Right ventricle myocardium inferior (tissue), 1 donor: Measurements from ENCODE around the gene SEZ6L. TPM values are rescaled to one million over a fixed set of nuclear protein-coding genes. Genes with fewer than 3 reads are reported as not detected.

Source experiments
- ATAC-seq: fragments of 200-7000 bp; cut with Tn5 transposase; one replicate; pipeline ENCODE4 v1.9.1; 2020; ENCODE audit warnings: mild to moderate bottlenecking, moderate library complexity
- DNase-seq: peaks from one replicate; pipeline ENCODE4 v3.0.0; 2021; ENCODE audit errors: missing footprints
- intact Hi-C: fragments of 100-400 bp; cut with DNase I; formaldehyde crosslinking; loops from one replicate; pipeline ENCODE4 v1.11.0; 2022
- long read RNA-seq: library from polyadenylated mRNA; unstranded; transcript quantifications from one replicate; pipeline ENCODE4 v2.0.0, GENCODE V29; 2021
- total RNA-seq: library from RNA; stranded (reverse); fragmentation: NEBNext Ultra II Directional; extraction: Animal tissue kit (Norgen Biotek cat#: 25700); gene quantifications from one replicate; pipeline ENCODE4 v1.2.1, GENCODE V29; 2021
- donor health status: DM: no; HTN: yes; CAD: no; lungs with severe emphysema.

The SEZ6L gene
- total RNA-seq = 0.08 TPM
- long read RNA-seq = 0 reads

DNA sequence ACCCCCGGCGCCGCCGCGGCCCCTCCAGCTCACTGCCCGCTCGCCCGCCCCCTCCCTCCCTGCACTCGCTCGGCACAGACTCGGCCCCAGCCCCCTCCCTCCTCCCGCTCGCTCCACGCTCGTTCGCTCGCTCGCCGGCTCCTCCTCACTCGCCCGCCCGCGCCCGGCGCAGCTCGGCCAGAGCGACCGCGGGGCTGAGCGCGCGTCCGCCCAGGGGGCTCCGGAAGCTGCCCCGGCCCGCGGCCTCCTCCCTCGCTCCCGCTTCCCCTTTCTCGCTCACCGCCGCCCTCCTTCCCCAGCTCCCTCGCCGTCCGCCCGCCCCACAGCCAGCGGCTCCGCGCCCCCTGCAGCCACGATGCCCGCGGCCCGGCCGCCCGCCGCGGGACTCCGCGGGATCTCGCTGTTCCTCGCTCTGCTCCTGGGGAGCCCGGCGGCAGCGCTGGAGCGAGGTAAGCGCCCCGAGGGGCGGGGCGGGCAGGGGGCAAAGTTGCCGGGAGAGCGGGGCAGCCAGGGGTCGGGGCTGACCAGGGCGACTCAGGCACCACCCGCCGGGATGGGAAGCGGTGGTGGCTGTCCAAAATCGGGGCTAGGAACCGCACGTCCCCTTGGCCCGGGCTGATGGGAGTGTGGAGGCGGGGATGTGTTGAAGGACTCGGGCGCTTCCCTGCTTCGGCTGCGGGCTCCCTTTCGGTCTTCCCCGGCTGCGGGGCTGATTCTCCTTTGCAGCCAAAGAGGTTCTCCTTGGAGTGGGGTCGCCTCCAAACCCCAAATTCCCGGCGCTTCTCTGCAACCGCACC is at the start of gene SEZ6L:
TSS of gene SEZ6L (plus strand) at position 148 of the 797 bp plus-strand sequence. CDS start at position 356, 208 bp downstream.
- peak; percentile 64 for DNase-seq
- peak; percentile 73 for ATAC-seq
- intact Hi-C loops = no loop called here

DNA sequence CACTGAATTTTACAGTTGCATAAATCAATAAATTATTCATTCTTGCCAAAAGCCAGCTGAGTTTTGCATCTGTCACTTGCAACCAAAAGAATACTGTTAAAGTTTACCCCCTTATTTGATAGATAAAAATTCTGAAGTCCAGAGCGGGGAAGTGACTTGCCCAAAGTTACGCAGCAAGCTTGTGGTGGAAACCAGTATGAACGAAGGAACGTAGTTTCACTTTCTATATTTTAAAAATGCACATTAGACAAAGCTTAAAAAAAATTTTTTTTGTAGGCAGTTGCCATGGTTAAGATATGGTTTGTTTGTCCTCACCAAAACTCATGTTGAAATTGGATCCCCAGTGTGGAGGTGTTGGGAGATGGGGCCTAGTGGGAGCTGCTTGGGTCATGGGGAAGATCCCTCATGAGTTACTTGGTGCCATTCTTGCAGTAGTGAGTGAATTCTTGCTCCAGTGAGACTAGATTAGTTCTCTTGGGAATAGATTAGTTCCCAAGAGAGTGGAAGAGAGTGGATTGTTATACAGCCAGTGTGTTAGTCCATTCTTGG is 46.3 kb upstream of the SEZ6L start:
- intact Hi-C loops = no loop called here
- DNase-seq (no peak), ATAC-seq (no peak)

DNA sequence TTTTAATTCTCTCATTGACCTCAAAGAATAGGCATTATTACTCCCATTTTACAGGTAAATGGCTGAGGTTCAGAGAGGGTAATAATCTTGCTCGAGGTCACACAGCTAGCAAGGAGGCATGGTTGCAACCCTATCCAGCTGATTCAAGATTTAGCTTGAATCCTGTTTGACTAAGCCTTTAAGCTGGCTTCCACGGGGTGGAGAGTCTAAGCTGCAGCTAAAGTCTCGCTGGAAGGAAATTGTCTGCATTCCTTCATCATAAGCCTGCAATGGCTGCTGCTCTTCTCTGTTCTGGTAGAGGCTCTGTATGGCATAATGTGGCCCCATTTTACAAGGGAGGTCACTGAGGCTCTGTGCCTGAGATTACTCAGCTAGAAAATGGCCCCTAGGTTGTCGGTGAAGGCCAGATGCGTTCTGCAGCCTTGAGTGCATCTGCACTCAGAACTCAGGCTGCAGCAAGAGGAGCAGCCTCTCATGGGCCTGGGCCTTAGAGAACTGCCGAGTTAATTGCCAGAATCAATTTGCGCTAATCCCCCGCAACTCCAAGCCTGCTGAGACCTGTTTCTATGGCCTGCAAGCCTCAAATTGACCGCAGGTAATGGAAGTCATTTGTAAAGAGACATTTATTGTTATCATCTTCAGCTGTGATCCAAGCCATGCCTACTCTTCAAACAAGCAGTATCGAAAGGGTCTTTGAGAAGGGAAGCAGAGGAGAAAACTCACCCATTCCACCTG is 44.1 kb upstream of the SEZ6L start:
- DNase-seq (no peak), ATAC-seq (no peak)
- intact Hi-C loops = no loop called here

DNA sequence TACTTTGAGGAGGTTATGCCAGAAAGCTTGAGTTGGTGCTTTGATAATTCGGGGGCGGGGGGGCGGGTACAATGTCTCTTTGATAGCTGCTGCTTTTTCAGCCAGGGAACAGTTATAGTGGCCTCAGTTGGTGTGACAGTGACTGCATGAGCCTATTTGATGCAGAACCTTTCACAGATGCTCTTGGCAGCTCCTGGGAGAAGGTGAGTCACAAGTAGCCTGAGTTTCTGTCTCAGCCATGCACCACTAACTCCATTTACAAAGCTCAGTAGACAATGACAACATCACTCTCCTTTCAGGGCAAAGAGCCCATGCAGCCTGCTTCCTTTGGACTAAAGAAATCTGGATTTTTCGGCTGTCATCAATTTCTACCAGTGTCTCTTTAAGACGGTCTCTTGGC is 42.1 kb upstream of the SEZ6L start:
- intact Hi-C loops = no loop called here
- ATAC-seq = no peak
- no peak for DNase-seq

DNA sequence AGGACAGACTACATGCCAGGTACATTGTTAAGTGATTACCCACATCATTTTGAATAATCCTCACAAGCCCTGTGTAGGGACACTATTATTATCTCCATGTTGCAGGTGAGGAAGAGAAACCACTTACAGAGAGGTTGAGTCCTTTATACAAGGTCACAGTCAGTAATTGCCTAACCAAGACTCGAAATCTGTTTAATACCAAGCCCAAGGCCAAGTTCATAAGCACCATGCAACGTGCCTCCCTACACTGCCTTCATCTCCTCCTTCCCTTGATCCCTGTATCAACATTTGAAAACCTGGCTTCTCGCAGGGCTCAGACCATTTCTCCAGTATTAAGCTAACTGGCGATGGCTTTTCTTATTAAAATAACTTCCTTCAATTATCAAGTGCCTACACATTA is 41.7 kb upstream of the SEZ6L start:
- DNase-seq (no peak), ATAC-seq (no peak)
- intact Hi-C loops = no loop called here

DNA sequence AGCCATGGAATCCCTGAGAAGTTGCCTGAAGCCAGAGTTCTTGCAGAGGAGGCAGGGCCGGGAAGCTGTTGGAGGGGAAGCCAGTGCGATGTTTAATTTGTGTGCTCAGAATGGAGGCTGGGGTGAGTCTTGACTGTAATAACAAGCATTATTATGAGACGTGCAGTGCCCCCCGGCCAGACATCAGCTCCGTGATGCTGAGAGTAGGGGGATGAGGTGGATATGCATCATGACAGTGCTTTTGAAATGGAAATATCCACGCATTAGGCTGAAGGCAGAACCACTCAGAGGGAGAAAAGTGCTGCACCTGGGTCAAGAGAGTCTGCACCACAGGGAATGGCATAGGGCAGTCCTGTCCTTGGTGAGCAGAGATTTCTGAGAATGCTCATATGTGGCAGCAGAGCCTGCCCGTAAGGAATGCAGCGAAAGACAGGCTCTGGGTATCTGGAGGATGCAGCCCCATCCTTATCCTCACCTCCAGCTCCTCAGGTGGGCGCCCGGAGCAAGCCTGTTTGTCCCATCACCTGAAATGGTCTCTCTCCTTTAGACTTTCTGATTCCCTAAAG is 37.6 kb upstream of the SEZ6L start:
- no peak for DNase-seq
- no peak for ATAC-seq
- intact Hi-C loops = no loop called here

DNA sequence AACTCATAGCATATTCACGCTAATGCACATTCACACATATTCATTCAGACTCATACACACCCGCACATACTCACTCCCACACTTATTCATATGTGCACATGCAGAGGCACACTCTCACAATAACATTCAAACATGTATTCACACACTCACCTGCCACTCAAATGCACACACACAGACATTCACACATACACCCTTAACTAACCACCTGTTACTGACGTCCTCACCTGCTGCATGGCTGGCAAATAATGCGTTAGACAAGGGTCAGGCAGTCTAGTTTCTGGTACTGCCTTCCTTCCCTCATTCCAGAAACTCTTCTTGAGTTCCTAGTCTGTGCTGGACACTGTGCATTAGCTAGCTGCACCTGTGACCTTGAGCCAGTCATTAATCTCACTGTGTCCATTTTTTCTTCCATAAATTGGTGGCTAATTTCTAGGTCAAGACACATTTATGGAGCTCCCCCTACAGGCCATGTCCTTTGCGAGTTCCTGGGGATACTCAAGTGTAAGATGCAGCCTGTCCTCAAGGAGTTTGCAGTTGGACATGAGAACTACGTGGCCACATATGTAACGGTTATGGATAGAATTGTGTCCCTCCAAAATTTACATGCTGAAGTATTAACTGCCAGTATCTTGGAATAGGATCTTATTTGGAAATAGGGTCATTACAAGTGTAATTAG is 34.5 kb upstream of the SEZ6L start:
- ATAC-seq = no peak
- intact Hi-C loops = no loop called here
- DNase-seq = no peak

DNA sequence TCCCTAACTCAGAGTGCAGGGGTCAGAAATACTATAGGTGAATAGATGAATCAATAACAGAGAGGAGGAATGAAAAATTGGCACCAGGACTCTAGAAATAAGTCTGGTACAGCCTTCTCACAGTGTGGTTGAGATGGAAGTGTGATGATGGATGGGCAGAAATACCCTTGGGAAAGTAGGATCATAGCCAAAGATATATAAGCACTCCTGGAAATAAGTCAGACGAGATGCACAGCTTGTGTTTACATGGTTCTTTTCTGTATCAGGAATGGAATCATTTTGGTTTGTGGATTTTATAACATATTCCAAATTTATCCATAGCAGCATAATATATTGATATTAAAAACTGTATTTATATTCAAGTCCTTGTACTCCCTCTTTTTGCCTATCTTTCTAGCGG is 33.5 kb upstream of the SEZ6L start:
- no peak for ATAC-seq
- no peak for DNase-seq
- intact Hi-C loops = no loop called here

DNA sequence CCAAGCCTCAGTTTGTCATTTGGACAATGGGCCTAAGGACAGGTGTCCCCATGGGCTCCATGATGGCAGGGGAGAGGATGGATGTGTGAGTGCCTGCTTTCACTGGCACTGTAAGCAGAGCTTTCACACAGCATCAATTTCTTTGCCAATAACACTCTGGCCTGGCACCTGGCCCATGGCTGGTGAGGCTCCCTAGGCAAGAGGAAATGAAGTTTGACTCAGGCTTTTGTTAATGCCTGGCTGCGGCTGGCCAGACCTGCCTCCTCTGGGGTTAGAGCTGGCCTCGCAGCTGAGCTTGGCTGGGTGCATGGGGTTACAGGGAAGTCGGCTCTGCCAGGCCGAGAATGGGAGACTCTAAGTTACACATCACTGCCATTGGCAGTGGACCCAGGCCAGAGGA is 30.0 kb upstream of the SEZ6L start:
- intact Hi-C loops = no loop called here
- no peak for ATAC-seq
- DNase-seq = no peak

DNA sequence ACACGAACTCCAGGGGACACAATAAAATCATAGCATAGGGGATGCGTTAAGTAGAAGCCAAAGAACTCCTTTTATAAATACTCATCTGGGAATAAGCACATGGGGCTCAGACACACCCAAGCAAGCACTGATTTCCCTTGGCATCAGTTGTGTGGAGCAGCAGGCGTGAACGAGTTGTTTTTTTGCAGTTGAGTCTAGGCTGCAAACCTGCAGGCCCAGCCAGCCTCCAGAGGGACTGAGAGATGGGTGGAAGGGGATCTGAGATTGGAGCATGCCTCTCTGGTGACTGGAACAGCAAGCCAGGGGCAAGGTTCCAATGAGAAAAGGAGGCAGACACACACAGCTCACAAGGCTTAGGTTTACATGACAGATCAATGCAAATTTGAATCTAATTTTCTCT is 27.4 kb upstream of the SEZ6L start:
- intact Hi-C loops = no loop called here
- ATAC-seq = no peak
- no peak for DNase-seq

DNA sequence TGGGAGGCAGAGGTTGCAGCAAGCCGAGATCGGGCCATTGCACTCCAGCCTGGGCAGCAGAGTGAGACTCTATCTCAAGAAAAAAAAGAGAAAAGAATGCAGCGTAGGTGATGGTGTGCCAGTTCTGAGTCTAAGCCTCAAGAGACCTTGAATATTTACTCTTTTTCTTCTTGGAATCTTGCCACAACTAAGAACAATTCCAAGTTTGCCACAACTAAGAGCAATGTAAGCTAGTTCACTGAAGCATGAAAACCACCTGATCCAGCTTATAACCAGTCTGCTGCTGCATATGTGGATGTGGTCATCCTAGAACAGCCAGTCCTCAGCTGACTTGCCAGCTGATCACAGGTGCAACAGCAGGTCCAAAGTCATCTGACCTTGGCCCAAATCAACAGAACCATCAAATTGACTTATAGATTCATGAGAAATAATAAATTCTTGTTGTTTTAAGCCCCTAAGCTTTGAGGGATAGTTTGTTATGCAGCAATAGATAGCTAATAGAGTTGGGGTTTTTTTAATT is 25.4 kb upstream of the SEZ6L start:
- DNase-seq (no peak), ATAC-seq (no peak)
- intact Hi-C loops = no loop called here

DNA sequence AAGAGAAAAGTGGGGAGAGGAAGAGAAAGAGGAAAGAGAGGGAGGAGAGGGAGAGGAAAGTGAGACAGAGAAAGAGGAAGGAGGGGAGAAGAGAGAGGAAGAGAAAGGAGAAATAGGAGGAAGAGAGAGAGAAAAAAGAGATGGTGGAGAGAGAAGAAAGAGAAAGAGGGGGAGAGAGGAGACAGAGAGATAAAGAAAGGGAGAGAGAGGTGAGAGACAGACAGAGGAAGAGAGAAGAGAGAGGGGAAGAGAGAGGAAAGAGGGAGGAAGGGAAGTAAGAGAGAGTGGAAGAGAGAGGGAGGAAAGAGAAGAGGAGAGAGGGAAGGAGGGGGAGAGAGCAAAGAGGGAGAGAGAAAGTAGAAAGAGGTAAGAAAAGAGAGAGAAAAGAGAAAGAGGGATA is 9.4 kb upstream of the SEZ6L start:
- intact Hi-C loops = no loop called here
- DNase-seq (no peak), ATAC-seq (no peak)

DNA sequence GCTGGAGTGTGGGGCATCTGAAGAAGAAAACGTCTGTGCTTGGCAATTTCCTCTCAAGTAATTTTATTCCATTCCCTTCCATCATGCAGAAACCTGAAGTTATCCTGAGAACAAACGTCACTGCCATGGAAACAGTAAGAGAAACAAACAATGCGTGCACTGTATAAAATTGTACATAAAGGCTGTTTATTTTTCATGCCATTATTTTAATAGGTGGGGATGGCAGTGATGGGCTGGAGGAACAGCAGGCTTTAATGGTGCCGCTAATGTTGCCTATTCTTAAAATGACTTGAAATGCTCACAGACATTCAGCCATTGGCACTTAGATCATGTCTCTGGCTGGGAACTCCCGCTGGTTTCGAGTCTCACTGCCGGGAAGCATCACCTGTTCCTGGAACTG is 7.5 kb upstream of the SEZ6L start:
- DNase-seq (no peak), ATAC-seq (no peak)
- intact Hi-C loops = no loop called here

DNA sequence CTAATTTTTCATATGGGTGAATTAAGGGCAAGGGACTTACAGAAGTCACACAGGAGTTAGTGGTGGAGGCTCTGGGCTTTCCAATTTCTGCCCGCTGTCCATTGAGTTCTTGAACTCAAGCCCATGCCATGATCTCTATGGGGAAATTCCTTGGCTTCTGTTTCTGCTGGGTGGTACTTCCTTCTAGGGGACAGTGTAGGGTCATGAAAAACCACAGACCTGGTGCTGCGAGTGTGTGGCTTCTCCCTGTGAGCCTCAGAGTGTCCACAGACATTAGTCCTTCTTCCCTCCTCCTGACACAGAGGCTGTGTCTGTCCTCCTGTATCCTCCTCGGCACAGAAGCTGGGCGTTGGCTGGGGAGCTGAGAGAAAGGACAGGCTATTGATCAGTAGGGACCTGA is 6.3 kb upstream of the SEZ6L start:
- ATAC-seq = no peak
- no peak for DNase-seq
- intact Hi-C loops = no loop called here

DNA sequence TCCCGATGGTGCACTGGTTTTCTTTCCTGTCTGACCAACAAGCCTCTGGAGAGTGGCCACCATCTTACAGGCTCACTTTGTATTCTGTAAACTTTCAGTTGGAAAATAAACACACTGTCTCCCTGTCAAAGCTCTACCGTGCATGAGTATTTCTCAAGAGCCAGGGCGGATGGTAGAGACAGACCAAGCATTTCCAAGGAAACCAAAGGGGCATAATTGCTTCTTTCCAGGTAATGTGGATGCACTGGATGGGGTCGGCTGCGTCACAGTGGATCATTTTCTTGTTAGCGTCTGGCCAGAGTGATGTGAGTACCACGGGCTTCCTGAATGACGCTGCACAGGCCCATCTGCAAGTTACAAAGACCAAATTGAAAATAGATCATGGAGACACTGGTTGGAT is 5.1 kb upstream of the SEZ6L start:
- DNase-seq (no peak), ATAC-seq (no peak)
- intact Hi-C loops = no loop called here

DNA sequence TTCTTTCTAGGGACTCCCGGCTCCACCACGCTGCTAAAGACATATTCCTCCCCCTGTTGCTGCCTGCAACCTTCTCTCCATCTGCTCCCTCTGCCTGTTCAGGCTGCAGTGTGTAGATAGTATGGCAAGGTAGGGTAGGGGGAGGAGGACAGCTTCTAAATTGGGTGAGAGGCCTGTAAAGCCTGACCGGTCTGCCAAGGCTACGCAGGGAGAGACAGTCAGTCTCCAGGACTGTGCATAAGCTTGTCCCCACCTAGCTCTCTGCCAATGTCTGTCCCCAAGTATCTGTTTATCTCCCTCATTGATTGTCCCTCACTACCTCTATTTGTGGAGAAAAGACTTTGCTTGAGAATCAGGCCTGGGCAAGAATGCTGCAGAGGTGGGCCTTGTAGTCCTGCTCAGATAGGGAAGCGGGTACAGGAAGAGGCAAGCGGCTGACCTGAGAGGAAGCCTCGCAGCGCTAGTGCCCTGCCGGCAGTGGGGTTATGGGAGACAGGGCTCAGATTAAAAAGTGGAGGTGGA is 871 bp upstream of the SEZ6L start:
- no peak for ATAC-seq
- intact Hi-C loops = no loop called here
- no peak for DNase-seq

DNA sequence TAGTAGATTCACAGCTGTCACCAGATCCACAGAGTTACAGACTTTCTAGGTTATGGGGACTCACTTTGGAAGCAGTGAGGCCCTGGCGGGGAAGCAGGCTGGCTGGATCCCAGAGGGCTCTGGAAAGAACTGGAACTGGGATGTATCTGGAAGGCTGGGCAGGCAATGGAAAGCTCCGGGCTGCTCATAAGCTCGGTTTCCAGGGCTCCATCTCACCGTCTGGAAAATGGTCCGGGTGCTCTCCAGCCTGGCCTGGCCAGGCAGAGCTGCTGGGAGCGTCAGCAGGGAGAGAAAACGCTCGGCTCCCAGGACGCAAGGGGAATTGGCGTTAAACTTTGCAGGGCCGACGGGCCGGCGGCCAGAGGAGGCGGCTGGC is 335 bp upstream of the SEZ6L start:
- ATAC-seq (no peak), DNase-seq (no peak)
- intact Hi-C loops = no loop called here

DNA sequence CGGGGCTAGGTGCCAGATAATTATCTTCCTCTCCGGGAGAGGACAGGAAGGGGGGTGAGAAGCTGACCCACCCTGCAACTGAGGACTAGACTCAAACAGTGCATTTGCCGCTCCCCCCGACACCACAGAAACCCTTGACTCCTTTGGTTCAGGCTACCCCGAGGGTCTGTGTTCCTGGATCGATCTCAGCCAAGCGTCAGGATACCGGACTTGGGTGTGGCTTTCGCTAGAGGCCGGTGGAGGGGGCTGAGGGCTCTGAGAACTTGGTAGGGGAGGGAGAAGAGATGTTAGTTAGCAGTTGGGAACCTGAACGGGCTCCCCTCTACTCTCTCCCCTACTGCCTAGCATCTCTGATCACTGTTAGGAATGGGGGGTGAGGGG is 840 bp downstream of the SEZ6L start:
- no peak for DNase-seq
- intact Hi-C loops = no loop called here
- no peak for ATAC-seq
